Left ventricle myocardium inferior (tissue), 1 donor: Measurements from ENCODE around the gene PTPRN. TPM values are rescaled to one million over a fixed set of nuclear protein-coding genes. Genes with fewer than 3 reads are reported as not detected.

Source experiments
- DNase-seq: peaks from one replicate; pipeline ENCODE4 v3.0.0-alpha.2; 2020
- H3K27ac ChIP-seq: fragments of 200-600 bp; replicated peaks from 2 replicates; pipeline ENCODE4 v1.8.0; 2021
- H3K27me3 ChIP-seq: fragments of 200-600 bp; 2 replicates; pipeline ENCODE4 v1.8.0; 2021; ENCODE audit warnings: low read depth
- H3K36me3 ChIP-seq: fragments of 200-600 bp; 2 replicates; pipeline ENCODE4 v1.8.0; 2021
- H3K4me1 ChIP-seq: fragments of 200-600 bp; 2 replicates; pipeline ENCODE4 v1.8.0; 2021
- H3K4me3 ChIP-seq: fragments of 200-600 bp; 2 replicates; pipeline ENCODE4 v1.8.0; 2021; ENCODE audit warnings: mild to moderate bottlenecking, moderate library complexity
- H3K9me3 ChIP-seq: fragments of 200-600 bp; replicated peaks from 2 replicates; pipeline ENCODE4 v1.8.0; 2021
- intact Hi-C: fragments of 100-400 bp; cut with micrococcal nuclease; formaldehyde crosslinking; loops from one replicate; pipeline ENCODE4 v1.11.0; 2022
- total RNA-seq: library from RNA; stranded (reverse); fragmentation: NEBNext Ultra II Directional; extraction: Animal tissue kit (Norgen Biotek cat#: 25700); gene quantifications from one replicate; pipeline ENCODE4 v1.2.1, GENCODE V29; 2021
- TF ChIP-seq, protein P1 (sequence below): fragments of 200-600 bp; IDR thresholded peaks from 2 replicates; pipeline ENCODE4 v1.8.0; 2021; ENCODE audit warnings: antibody characterized with exemption, mild to moderate bottlenecking, borderline replicate concordance
- donor health status: DM: no; HTN: yes; CAD: no; lungs with severe emphysema.

The PTPRN gene
- total RNA-seq, 1 donor from 2014 or later = 0.11 TPM

DNA sequence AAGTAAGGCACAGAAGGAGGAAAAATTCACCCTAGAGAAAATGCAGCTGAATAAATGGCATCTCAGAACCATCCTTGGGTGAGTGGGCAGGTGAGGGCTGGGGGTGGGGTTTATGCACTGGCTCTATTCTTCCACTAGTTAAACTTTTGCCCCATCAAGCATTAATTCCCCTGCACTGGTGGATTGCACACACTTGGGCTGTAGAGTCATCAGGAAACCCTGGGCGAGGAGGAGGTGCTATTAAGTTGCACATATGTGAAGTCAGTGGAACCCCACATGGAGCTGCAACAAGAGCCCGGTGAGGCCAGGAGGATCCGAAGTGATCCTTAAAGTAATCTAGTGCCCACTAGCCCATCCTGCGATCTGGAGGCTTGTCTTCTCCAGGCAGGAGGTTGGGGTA lies 36.8 kb downstream of the PTPRN start:
- DNase-seq = no peak
- H3K27me3 ChIP-seq = no peaks in the 10 kb centered on the region
- H3K9me3 ChIP-seq = no peaks in the 10 kb centered on the region
- intact Hi-C loops = no loop called here
- TF ChIP-seq, protein P1, sequence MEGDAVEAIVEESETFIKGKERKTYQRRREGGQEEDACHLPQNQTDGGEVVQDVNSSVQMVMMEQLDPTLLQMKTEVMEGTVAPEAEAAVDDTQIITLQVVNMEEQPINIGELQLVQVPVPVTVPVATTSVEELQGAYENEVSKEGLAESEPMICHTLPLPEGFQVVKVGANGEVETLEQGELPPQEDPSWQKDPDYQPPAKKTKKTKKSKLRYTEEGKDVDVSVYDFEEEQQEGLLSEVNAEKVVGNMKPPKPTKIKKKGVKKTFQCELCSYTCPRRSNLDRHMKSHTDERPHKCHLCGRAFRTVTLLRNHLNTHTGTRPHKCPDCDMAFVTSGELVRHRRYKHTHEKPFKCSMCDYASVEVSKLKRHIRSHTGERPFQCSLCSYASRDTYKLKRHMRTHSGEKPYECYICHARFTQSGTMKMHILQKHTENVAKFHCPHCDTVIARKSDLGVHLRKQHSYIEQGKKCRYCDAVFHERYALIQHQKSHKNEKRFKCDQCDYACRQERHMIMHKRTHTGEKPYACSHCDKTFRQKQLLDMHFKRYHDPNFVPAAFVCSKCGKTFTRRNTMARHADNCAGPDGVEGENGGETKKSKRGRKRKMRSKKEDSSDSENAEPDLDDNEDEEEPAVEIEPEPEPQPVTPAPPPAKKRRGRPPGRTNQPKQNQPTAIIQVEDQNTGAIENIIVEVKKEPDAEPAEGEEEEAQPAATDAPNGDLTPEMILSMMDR = no peak
- H3K36me3 ChIP-seq = no peaks in the 10 kb centered on the region
- no peak overlapping the region for H3K27ac ChIP-seq
- H3K4me1 ChIP-seq = peaks cover 21% of the 10 kb centered on the region
- no peak overlapping the region for H3K4me3 ChIP-seq

DNA sequence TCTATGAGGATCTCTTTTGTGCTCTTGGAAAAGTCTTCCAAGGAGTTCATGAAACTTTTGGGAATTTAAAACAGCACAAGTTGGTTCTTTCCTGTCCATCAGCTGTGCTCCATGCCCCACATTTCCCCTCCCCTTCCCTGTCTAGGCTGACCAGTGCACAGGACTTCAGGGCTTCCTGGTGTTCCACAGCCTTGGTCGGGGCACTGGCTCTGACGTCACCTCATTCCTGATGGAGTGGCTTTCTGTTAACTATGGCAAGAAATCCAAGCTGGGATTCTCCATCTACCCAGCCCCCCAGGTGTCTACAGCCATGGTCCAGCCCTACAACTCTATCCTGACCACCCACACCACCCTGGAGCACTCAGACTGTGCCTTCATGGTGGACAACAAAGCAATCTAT lies 38.2 kb downstream of the PTPRN start:
- Histone ChIP-seq H3K36me3 (no peaks in the 10 kb centered on the region), H3K27me3 (no peaks in the 10 kb centered on the region), H3K27ac (no peak overlapping the region), H3K4me1 (peaks cover 19% of the 10 kb centered on the region), H3K4me3 (no peak overlapping the region), H3K9me3 (no peaks in the 10 kb centered on the region)
- no peak for DNase-seq
- TF ChIP-seq, protein P1 = no peak
- intact Hi-C loops = no loop called here

DNA sequence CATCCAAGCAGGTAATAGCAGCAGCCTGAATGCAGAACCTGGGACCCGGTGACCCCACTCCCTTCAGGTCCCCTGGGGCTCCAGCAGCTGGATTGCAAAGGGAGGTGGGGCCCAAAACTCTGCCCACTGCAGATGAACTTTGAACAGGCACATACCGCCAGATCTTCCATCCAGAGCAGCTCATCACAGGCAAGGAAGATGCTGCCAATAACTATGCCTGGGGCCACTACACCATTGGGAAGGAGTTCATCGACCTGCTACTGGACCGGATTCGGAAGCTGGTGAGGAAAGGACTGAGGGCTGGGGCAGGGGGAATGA lies 39.2 kb downstream of the PTPRN start:
- H3K27ac ChIP-seq = peak overlapping the region; percentile 25

DNA sequence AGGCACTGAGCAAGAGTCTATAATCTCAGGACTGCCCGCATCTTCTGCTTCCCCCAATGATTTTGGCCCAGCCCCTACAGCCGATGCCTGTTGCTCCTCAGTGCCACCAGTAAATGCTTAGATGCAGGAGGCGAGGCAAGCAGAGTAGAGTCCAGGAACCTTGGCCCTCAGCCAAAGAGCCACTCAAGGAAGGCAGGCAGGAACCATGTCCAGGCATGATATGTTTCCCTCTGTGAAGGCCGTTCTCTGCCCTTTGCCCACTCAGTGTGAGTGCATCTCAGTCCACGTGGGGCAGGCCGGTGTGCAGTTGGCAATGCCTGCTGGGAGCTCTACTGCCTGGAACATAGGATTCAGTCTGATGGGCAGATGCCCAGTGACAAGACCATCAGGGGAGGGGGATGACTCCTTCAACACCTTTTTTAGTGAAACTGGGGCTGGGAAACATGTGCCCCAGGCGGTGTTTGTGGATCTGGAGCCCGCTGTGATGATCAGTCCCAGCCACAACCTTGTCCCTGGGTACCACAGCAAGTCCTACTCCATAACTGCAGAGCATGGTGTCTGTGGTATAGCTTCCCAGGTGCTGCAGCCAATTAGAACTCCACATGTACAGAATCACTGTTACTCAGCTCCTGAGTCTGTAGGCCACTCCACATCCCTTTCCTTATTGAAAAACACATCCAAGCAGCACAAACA lies 39.7 kb downstream of the PTPRN start:
- H3K9me3 ChIP-seq = no peaks in the 10 kb centered on the region
- peaks cover 19% of the 10 kb centered on the region for H3K4me1 ChIP-seq
- H3K4me3 ChIP-seq = no peak overlapping the region
- H3K36me3 ChIP-seq = no peaks in the 10 kb centered on the region
- H3K27me3 ChIP-seq = no peaks in the 10 kb centered on the region
- DNase-seq = no peak
- TF ChIP-seq, protein P1 = no peak
- intact Hi-C loops = no loop called here
- peak overlapping the region; percentile 25 for H3K27ac ChIP-seq

More for the DNA sequence above, 39.2 kb downstream of the PTPRN start:
- Histone ChIP-seq H3K9me3 (no peaks in the 10 kb centered on the region), H3K4me3 (no peak overlapping the region), H3K36me3 (no peaks in the 10 kb centered on the region), H3K4me1 (peaks cover 19% of the 10 kb centered on the region), H3K27me3 (no peaks in the 10 kb centered on the region)
- intact Hi-C loops = no loop called here
- TF ChIP-seq, protein P1 = no peak
- DNase-seq = no peak

DNA sequence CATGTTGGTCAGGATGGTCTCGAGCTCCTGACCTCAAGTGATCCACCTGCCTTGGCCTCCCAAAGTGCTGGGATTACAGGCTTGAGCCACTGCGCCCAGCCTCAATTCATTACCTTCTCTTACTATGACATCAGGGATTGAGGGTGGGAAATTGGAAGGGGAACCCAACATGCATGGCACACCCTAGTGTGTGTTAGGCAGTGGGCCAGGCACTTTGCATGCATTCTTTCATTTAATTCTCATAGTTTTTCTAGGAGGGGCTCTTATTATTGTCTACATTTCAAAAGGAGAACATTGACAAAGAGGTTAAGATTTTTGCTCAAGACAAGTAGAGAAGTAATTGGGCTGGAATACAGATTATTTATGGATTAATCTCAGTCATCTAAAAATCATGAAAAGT lies 40.9 kb downstream of the PTPRN start:
- no peaks in the 10 kb centered on the region for H3K36me3 ChIP-seq
- DNase-seq = no peak
- H3K4me1 ChIP-seq = peaks cover 11% of the 10 kb centered on the region
- H3K4me3 ChIP-seq = no peak overlapping the region
- intact Hi-C loops = no loop called here
- no peak overlapping the region for H3K27ac ChIP-seq
- H3K9me3 ChIP-seq = no peaks in the 10 kb centered on the region
- no peaks in the 10 kb centered on the region for H3K27me3 ChIP-seq
- TF ChIP-seq, protein P1 = no peak
